IMR-90 (cell line): Measurements from ENCODE around the gene ALDH7A1.

ENCODE experiments used
- BHLHE40 ChIP-seq: fragments of 150-350 bp; IDR thresholded peaks from 2 replicates; pipeline ENCODE4 v1.6.1; 2016; ENCODE audit warnings: mild to moderate bottlenecking, low read depth, low read length
- CEBPB ChIP-seq: IDR thresholded peaks from 2 replicates; pipeline ENCODE4 v1.6.1; 2012; ENCODE audit warnings: low read depth, low read length, improper control_type of control experiment
- CTCF ChIP-seq: conservative IDR thresholded peaks from 2 replicates; pipeline ENCODE4 v1.5.1; 2012; ENCODE audit warnings: mild to moderate bottlenecking, low read depth, low read length, improper control_type of control experiment
- ELK1 ChIP-seq: fragments of 150-350 bp; IDR thresholded peaks from 2 replicates; pipeline ENCODE4 v1.6.1; 2016; ENCODE audit warnings: low read depth, mild to moderate bottlenecking, low read length, moderate library complexity, borderline replicate concordance
- FOS ChIP-seq: fragments of 150-350 bp; IDR thresholded peaks from 2 replicates; pipeline ENCODE4 v1.6.1; 2016; ENCODE audit warnings: low read depth, low read length
- MAFK ChIP-seq: IDR thresholded peaks from 2 replicates; pipeline ENCODE4 v1.6.1; 2012; ENCODE audit warnings: low read depth, low read length, improper control_type of control experiment
- MXI1 ChIP-seq: IDR thresholded peaks from 2 replicates; pipeline ENCODE4 v1.6.1; 2012; ENCODE audit warnings: low read depth, mild to moderate bottlenecking, low read length, moderate library complexity, borderline replicate concordance
- POLR2A ChIP-seq: IDR thresholded peaks from 2 replicates; pipeline ENCODE4 v1.6.1; 2012; ENCODE audit warnings: mild to moderate bottlenecking, low read depth, low read length
- RAD21 ChIP-seq: IDR thresholded peaks from 2 replicates; pipeline ENCODE4 v1.6.1; 2012; ENCODE audit warnings: low read length, improper control_type of control experiment
- RCOR1 ChIP-seq: IDR thresholded peaks from 2 replicates; pipeline ENCODE4 v1.6.1; 2012; ENCODE audit warnings: mild to moderate bottlenecking, low read length, improper control_type of control experiment; ENCODE audit not compliant: insufficient replicate concordance
- RFX5 ChIP-seq: IDR thresholded peaks from 2 replicates; pipeline ENCODE4 v1.8.0; 2012; ENCODE audit warnings: low read depth, mild to moderate bottlenecking, low read length, moderate library complexity

- TF ChIP-seq CTCF, result no peak
- no peak for TF ChIP-seq RFX5
- no peak for TF ChIP-seq RCOR1
- TF ChIP-seq FOS, result no peak
- TF ChIP-seq POLR2A, result no peak
- no peak for TF ChIP-seq MXI1
- TF ChIP-seq RAD21, result no peak
- TF ChIP-seq MAFK, result no peak
- TF ChIP-seq BHLHE40, result no peak
- no peak for TF ChIP-seq ELK1
- TF ChIP-seq CEBPB, result no peak
Observed at GRCh38 chr5:126501448-126501847, 93.6 kb downstream of the ALDH7A1 start.
